HCT116 (cell line): ENCODE data around the gene CELF4. TPM values are rescaled to one million over a fixed set of nuclear protein-coding genes. Genes with fewer than 3 reads are reported as not detected.

Experiments
- ATAC-seq: fragments of 200-7000 bp; cut with Tn5 transposase; 2 replicates; pipeline ENCODE4 v1.9.1; 2020; ENCODE audit warnings: mild to moderate bottlenecking, moderate library complexity
- BruUV-seq: library from RNA; stranded (reverse); fragments of 400-500 nt; replicated peaks from 2 replicates; lab custom pipeline; 2021; lab: Mats Ljungman, UMichigan
- CTCF ChIA-PET: fragments of 300-600 bp; sonication (Branson Sonifier 250); formaldehyde crosslinking; loops from one replicate; lab custom pipeline; 2021; ENCODE audit warnings: antibody characterized with exemption; lab: Charles Lee
- POLR2A ChIA-PET: fragments of 300-600, 350-600 bp; sonication (Branson Sonifier 250); formaldehyde crosslinking; loops from one replicate; lab custom pipeline; 2021; ENCODE audit warnings: antibody characterized with exemption; lab: Charles Lee
- RAD21 ChIA-PET, 2 experiments: fragments of 300-600 bp; sonication (Branson Sonifier 250); formaldehyde crosslinking; loops; one replicate each; lab custom pipeline; 2023; ENCODE audit warnings: low total read pairs in 2 of 2; ENCODE audit not compliant: uncharacterized antibody in 2 of 2, unreplicated experiment in 2 of 2, low non-redundant PET in 1 of 2; lab: Charles Lee
- DNase-seq: peaks from one replicate; pipeline ENCODE4 v3.0.0-alpha.2; 2010; ENCODE audit warnings: low read depth, low spot score
- H2AFZ ChIP-seq: fragments of 200-600 bp; shearing (Covaris generic), sonication (generic); 2 replicates; pipeline ENCODE4 v1.6.1; 2017; ENCODE audit warnings: low read depth, mixed run types, mixed read lengths, antibody characterized with exemption, low read length; ENCODE audit not compliant: poor library complexity, severe bottlenecking
- H3K27ac ChIP-seq: 2 replicates; pipeline ENCODE4 v1.5.1; 2012; ENCODE audit warnings: low read depth, low read length
- H3K27me3 ChIP-seq: fragments of 200-600 bp; sonication (generic); 2 replicates; pipeline ENCODE4 v1.6.1; 2016; ENCODE audit warnings: mixed run types, low read length, mixed read lengths; ENCODE audit not compliant: insufficient read depth
- H3K36me3 ChIP-seq, 2 experiments: fragments of 200-500 bp in 1 of 2; fragments of 200-600 bp in 1 of 2; sonication (Bioruptor generic) in 1 of 2; sonication (generic) in 1 of 2; 2 replicates each; pipeline versions ENCODE4 v1.5.1 to v1.6.1; 2014 to 2016; ENCODE audit warnings: low read length in 2 of 2, inconsistent platforms in 1 of 2, mixed read lengths in 1 of 2, mixed run types in 1 of 2; ENCODE audit not compliant: insufficient read depth in 2 of 2, control insufficient read depth in 1 of 2
- H3K4me1 ChIP-seq, 2 experiments: fragments of 200-600 bp in 1 of 2; sonication (generic) in 1 of 2; 2 replicates each; pipeline versions ENCODE4 v1.5.1 to v1.6.1; 2012 to 2017; ENCODE audit warnings: low read length in 2 of 2, inconsistent platforms in 1 of 2, mild to moderate bottlenecking in 1 of 2, mixed read lengths in 1 of 2, mixed run types in 1 of 2, moderate library complexity in 1 of 2; ENCODE audit not compliant: insufficient read depth in 2 of 2, control insufficient read depth in 1 of 2
- H3K4me2 ChIP-seq: fragments of 200-600 bp; sonication (generic); 2 replicates; pipeline ENCODE4 v1.6.1; 2017; ENCODE audit warnings: mixed run types, low read length, mixed read lengths
- H3K4me3 ChIP-seq, 2 experiments: fragments of 200-600 bp in 1 of 2; sonication (generic) in 1 of 2; replicated peaks in 1 of 2; 2 replicates each; pipeline ENCODE4 v1.5.1; 2011 to 2016; ENCODE audit warnings: low read length in 2 of 2, control low read depth in 1 of 2, low read depth in 1 of 2, mild to moderate bottlenecking in 1 of 2, mixed read lengths in 1 of 2, mixed run types in 1 of 2
- H3K79me2 ChIP-seq: fragments of 200-600 bp; sonication (generic); 2 replicates; pipeline ENCODE4 v1.6.1; 2017; ENCODE audit warnings: mild to moderate bottlenecking, mixed run types, low read length, moderate library complexity, mixed read lengths; ENCODE audit not compliant: insufficient read depth
- H3K9ac ChIP-seq: fragments of 200-600 bp; sonication (generic); 2 replicates; pipeline ENCODE4 v1.6.1; 2016; ENCODE audit warnings: low read length, mixed read lengths
- H3K9me2 ChIP-seq: fragments of 200-600 bp; sonication (generic), shearing (Covaris generic); 2 replicates; pipeline ENCODE4 v1.6.1; 2017; ENCODE audit warnings: mixed run types, mild to moderate bottlenecking, moderate library complexity; ENCODE audit not compliant: insufficient read depth
- H3K9me3 ChIP-seq, 2 experiments: fragments of 200-500 bp in 1 of 2; fragments of 200-600 bp in 1 of 2; sonication (Bioruptor generic) in 1 of 2; sonication (generic) in 1 of 2; 2 replicates each; pipeline ENCODE4 v1.6.1; 2014 to 2017; ENCODE audit warnings: low read length in 2 of 2, mixed read lengths in 2 of 2, inconsistent platforms in 1 of 2, low read depth in 1 of 2, mild to moderate bottlenecking in 1 of 2, mixed run types in 1 of 2, moderate library complexity in 1 of 2; ENCODE audit not compliant: control insufficient read depth in 1 of 2, insufficient read depth in 1 of 2
- H4K20me1 ChIP-seq: fragments of 200-600 bp; sonication (generic), shearing (Covaris generic); 2 replicates; pipeline ENCODE4 v1.6.1; 2017; ENCODE audit warnings: mixed run types, mild to moderate bottlenecking, moderate library complexity; ENCODE audit not compliant: insufficient read depth
- ATF3 ChIP-seq: IDR thresholded peaks from 2 replicates; pipeline ENCODE4 v1.6.1; 2012
- CBX3 ChIP-seq: IDR thresholded peaks from 2 replicates; pipeline ENCODE4 v1.6.1; 2012; ENCODE audit warnings: low read depth
- CTCF ChIP-seq, 3 experiments: fragments of 200-600 bp in 1 of 3; sonication (generic) in 1 of 3; IDR thresholded peaks in 2 of 3; conservative IDR thresholded peaks in 1 of 3; 2 replicates each; pipeline ENCODE4 v1.5.1; 2012 to 2017; ENCODE audit warnings: low read depth in 2 of 3, low read length in 2 of 3, antibody characterized with exemption in 1 of 3, borderline replicate concordance in 1 of 3, control low read depth in 1 of 3, mild to moderate bottlenecking in 1 of 3, mixed read lengths in 1 of 3, mixed run types in 1 of 3, moderate library complexity in 1 of 3; ENCODE audit not compliant: insufficient read depth in 1 of 3
- EGR1 ChIP-seq: IDR thresholded peaks from 2 replicates; pipeline ENCODE4 v1.6.1; 2012; ENCODE audit warnings: low read depth
- ELF1 ChIP-seq: IDR thresholded peaks from 2 replicates; pipeline ENCODE4 v1.6.1; 2012; ENCODE audit warnings: low read depth, borderline replicate concordance
- EZH2 ChIP-seq: fragments of 200-600 bp; sonication (generic); IDR thresholded peaks from 2 replicates; pipeline ENCODE4 v1.6.1; 2017; ENCODE audit warnings: antibody characterized with exemption, mixed run types
- JUND ChIP-seq: IDR thresholded peaks from 2 replicates; pipeline ENCODE4 v1.6.1; 2012
- POLR2AphosphoS5 ChIP-seq: IDR thresholded peaks from 2 replicates; pipeline ENCODE4 v1.6.1; 2011; ENCODE audit warnings: mild to moderate bottlenecking, low read depth, low read length, moderate library complexity
- RAD21 ChIP-seq: IDR thresholded peaks from 2 replicates; pipeline ENCODE4 v1.6.1; 2012; ENCODE audit warnings: low read depth, mild to moderate bottlenecking
- REST ChIP-seq: IDR thresholded peaks from 2 replicates; pipeline ENCODE4 v1.6.1; 2012; ENCODE audit warnings: low read depth
- SIN3A ChIP-seq: IDR thresholded peaks from 2 replicates; pipeline ENCODE4 v1.6.1; 2012; ENCODE audit warnings: low read depth
- SRF ChIP-seq: IDR thresholded peaks from 2 replicates; pipeline ENCODE4 v1.6.1; 2012; ENCODE audit warnings: low read depth
- ZBTB33 ChIP-seq: IDR thresholded peaks from 2 replicates; pipeline ENCODE4 v1.6.1; 2011; ENCODE audit warnings: mild to moderate bottlenecking, low read length, moderate library complexity; ENCODE audit not compliant: insufficient replicate concordance; ENCODE audit errors: extremely low read depth
- intact Hi-C: fragments of 100-400 bp; cut with micrococcal nuclease; formaldehyde crosslinking; loops from 2 replicates; pipeline ENCODE4 v1.10.0; 2022
- total RNA-seq: library from RNA; stranded (reverse); gene quantifications from one replicate; pipeline ENCODE4 v1.2.1, GENCODE V29; 2021; ENCODE audit not compliant: unreplicated experiment

CELF4 gene
- total RNA-seq, 1 experiment from 2014 or later: not detected

GRCh38 chr18:37383846-37384595 is 181.6 kb downstream of the CELF4 start:
- Histone ChIP-seq H3K36me3 (no peaks in the 10 kb centered on the region), H3K79me2 (no peaks in the 10 kb centered on the region), H3K4me2 (no peak overlapping the region), H3K27me3 (peaks cover 13% of the 10 kb centered on the region; the same call in 1 of the 2 replicates), H3K9me2 (no peaks in the 10 kb centered on the region), H4K20me1 (no peaks in the 10 kb centered on the region), H3K27ac (no peak overlapping the region), H3K9me3 (no peaks in the 10 kb centered on the region), H3K4me1 (no peaks in the 10 kb centered on the region), H3K9ac (no peak overlapping the region), H3K4me3 (no peak overlapping the region), H2AFZ (no peak overlapping the region)
- intact Hi-C loops: no loop called here
- RAD21 ChIA-PET: no interaction called here
- POLR2A ChIA-PET: no interaction called here
- no peak for TF ChIP-seq SRF
- no peak for TF ChIP-seq ATF3
- TF ChIP-seq REST: no peak
- no peak for TF ChIP-seq EGR1
- no peak for TF ChIP-seq CTCF (IDR thresholded peaks at IDR 0.05 in 2 of 3, conservative IDR thresholded peaks at IDR 0.05 in 1 of 3; ENCODE audit: borderline replicate concordance in 1 of 3, insufficient read depth in 1 of 3, low read depth in 2 of 3, low read length in 2 of 3)
- no peak for TF ChIP-seq SIN3A
- TF ChIP-seq ZBTB33: no peak
- no peak for TF ChIP-seq RAD21
- no peak for TF ChIP-seq EZH2
- no peak for TF ChIP-seq ELF1
- TF ChIP-seq POLR2AphosphoS5: no peak
- TF ChIP-seq JUND: no peak
- TF ChIP-seq CBX3: no peak
- DNase-seq: no peak
- ATAC-seq: no peak
- CTCF ChIA-PET: interaction anchor here (0.6 kb wide), 1 partner anchor 155 kb away, joined by 3 read pairs; no protein-coding TSS in a partner anchor
- no TSS peak for BruUV-seq
